GM21723 (cell line): ENCODE measurements around the gene HDAC1.
"Not testable (repeated sequence)": the region's sequence is repeated elsewhere in the genome, so short reads cannot be mapped to it uniquely, and the experiment has no call there.

Experiments used
- ATAC-seq: cut with Tn5 transposase; IDR thresholded peaks from one replicate; pipeline ENCODE4 v1.9.1; 2021; ENCODE audit warnings: mild to moderate bottlenecking, moderate library complexity; ENCODE audit not compliant: unreplicated experiment

Gene HDAC1

GRCh38 chr1:32273391-32274208 is 18.3 kb upstream of the HDAC1 start:
- ATAC-seq = no peak

GRCh38 chr1:32274646-32275340 is 17.1 kb upstream of the HDAC1 start:
- no peak for ATAC-seq

GRCh38 chr1:32275424-32275823 is 16.5 kb upstream of the HDAC1 start:
- ATAC-seq = no peak

- ATAC-seq = no peak
These were observed 15.7 kb upstream of the HDAC1 start for GRCh38 chr1:32276032-32276782.

DNA sequence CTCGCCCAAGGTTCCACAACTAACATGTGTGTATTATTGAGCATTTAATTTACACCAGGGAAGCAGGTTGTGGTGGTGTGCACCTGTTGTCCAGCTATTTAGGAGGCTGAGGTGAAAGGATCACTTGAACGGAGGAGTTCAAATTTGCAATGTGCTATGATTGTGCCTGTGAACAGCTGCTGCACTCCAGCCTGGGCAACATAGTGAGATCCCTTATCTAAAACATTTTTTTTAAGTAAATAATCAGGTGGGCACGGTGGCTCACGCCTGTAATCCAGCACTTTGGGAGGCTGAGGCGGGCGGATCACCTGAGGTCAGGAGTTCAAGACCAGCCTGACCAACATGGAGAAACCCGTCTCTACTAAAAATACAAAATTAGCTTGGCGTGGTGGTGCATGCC is 7.1 kb upstream of the HDAC1 start:
- ATAC-seq = not testable (repeated sequence)

- no peak for ATAC-seq
These were observed 6.2 kb upstream of the HDAC1 start for GRCh38 chr1:32285658-32286057.

- ATAC-seq = no peak
These were observed 5.1 kb upstream of the HDAC1 start for GRCh38 chr1:32286763-32287162.

DNA sequence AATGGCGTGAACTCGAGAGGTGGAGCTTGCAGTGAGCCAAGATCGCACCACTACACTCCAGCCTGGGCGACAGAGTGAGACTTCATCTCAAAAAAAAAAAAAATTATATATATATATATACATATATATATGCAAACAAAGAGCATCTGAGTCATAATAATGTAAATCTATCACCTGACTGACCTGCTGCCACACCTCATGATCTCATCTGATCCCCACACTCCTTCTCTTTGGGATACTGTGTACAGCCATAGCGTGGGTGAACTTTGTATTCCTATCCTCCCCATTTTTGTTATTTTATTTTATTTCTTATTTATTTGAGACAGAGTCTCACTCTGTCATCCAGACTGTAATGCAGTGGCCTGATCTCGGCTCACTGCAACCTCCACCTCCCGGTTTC is 2.6 kb upstream of the HDAC1 start:
- no peak for ATAC-seq

- ATAC-seq = peak; percentile 3
These were observed 657 bp upstream of the HDAC1 start for GRCh38 chr1:32291145-32291707.

GRCh38 chr1:32298211-32298610 is 6.3 kb downstream of the HDAC1 start:
- not testable (repeated sequence) for ATAC-seq

DNA sequence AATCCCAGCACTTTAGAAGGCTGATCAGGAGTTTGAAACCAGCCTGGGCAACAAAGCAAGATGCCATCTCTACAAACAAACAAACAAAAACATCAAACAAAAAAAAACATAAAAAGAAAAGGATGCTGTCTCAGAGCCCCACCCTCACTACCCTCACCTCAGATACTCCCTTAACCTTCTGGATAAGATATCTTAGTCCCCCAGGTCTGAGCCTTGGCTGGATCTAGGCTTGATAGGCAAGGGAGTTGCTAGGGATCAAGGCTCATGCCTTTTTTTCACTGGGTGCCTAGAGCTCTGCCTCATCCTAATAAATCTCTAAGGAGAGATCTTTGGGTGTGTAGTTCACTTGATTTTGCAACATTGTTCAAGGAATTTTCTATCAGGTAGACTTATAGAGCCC is 7.4 kb downstream of the HDAC1 start:
- no peak for ATAC-seq

GRCh38 chr1:32303358-32303757 is 11.5 kb downstream of the HDAC1 start:
- no peak for ATAC-seq

GRCh38 chr1:32303997-32304622 is 12.2 kb downstream of the HDAC1 start:
- no peak for ATAC-seq

DNA sequence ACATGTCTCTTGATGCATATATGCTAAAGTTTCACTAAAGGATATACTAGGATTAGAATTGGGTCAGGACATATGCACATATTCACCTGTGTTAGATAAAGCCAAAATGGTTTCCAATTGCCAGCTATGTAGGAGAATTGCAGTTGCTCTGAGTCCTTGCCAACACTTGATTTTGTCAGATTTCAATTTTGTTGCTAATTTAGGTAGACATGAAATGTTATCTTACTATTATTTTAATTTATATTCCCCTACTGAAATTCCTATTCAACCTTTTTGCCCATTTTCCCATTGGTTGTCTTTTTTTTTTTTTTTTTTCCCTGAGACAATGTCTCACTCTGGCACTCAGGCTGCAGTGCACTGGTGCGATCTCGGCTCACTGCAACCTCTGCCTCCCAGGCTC is 13.4 kb downstream of the HDAC1 start:
- no peak for ATAC-seq

- no peak for ATAC-seq
These were observed 15.4 kb downstream of the HDAC1 start for GRCh38 chr1:32307324-32307723.

DNA sequence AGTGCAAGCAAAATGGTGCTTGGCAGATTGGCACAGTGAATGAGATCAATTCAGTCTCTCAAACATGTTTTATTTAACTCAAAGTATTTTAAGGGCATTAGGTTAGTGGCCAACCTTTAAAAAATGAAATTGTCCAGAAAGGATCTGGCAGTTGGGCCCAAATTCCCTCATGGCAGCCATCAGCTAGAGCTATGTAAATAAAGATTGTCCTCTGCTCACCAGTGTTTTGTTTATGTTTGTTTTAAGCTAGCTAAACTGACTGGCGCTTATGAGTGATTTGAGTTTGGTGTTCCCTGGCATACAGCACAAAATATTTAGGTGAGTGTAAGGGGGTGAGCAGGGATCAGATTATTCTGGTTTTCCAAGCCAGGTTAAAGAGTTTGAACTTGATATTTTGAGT is 18.1 kb downstream of the HDAC1 start:
- no peak for ATAC-seq

- no peak for ATAC-seq
These were observed 20.0 kb downstream of the HDAC1 start for GRCh38 chr1:32311709-32312393.

DNA sequence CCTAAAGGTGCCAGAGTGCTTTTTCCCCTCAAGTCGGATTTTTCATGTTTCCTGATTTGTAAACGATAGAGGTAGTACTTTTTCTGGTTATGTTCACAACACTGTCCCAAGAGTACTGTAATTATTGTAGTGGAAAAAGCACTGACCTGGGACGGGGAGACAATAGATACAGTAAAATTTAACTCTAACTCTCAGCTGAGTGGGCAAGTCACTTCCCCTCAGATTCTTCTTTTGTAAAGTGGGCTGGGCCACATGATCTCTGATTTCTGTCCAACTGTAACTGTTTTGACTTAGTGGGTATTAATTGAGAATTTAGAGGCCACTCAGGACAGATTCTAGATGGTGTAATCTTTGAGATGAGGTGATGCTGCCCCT is 25.0 kb downstream of the HDAC1 start:
- no peak for ATAC-seq

DNA sequence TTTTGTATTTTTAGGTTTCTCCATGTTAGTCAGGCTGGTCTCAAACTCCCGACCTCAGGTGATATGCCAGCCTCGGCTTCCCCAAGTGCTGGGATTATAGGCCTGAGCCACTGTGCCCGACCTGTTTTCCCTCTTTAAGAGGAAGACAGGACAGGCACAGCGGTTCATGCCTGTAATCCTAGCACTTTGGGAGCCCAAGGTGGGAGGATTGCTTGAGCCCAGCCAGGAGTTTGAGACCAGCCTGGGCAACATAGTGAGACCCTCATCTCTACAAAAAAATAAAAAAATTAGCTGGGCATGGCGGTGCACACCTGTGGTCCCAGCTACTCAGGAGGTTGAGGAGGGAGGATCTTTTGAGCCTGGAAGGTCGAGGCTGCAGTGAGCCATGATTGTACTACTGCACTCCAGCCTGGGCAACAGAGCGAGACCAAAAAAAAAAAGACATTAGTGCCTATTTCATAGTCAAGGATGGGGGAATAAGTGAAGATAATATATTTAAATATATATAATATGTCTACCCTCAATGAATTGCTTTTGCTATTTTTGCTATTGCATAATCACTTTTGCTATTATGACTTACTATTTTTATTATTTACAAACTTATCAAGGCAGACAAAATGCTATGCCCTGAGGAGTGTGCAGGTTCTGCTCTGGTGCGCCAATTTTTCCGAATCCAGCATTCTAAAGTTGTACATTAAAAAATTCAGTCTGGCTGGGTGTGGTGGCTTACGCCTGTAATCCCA is 26.4 kb downstream of the HDAC1 start:
- no peak for ATAC-seq
